K562 (cell line): ENCODE results near the gene C10orf105. TPM values are rescaled to one million over a fixed set of nuclear protein-coding genes. Genes with fewer than 3 reads are reported as not detected.
A peak's percentile ranks its signal among the peaks of the same experiment; 100 is the strongest.

Source experiments
- CBX1 ChIP-seq: sonication (generic); IDR thresholded peaks from 2 replicates; pipeline ENCODE4 v1.6.1; 2016; ENCODE audit warnings: antibody characterized with exemption, low read depth, mild to moderate bottlenecking
- CEBPB ChIP-seq: fragments of 450-650 bp; IDR thresholded peaks from 2 replicates; pipeline ENCODE4 v1.6.1; 2016; ENCODE audit warnings: missing genetic modification characterization, missing compliant biosample characterization
- HMGN3 ChIP-seq: IDR thresholded peaks from 2 replicates; pipeline ENCODE4 v1.6.1; 2011; ENCODE audit warnings: borderline replicate concordance, low read depth, mild to moderate bottlenecking, mixed read lengths, low read length; ENCODE audit not compliant: insufficient read length; ENCODE audit errors: extremely low read depth
- KLF1 ChIP-seq: fragments of 450-650 bp; IDR thresholded peaks from 2 replicates; pipeline ENCODE4 v1.6.1; 2016; ENCODE audit warnings: missing genetic modification characterization, missing compliant biosample characterization
- KLF6 ChIP-seq: fragments of 250-450 bp; sonication (Bioruptor Pico); IDR thresholded peaks from 2 replicates; pipeline ENCODE4 v1.4.0; 2020; ENCODE audit warnings: mild to moderate bottlenecking, moderate library complexity, borderline replicate concordance
- MBD2 ChIP-seq: sonication (generic); IDR thresholded peaks from 2 replicates; pipeline ENCODE4 v1.6.1; 2016; ENCODE audit warnings: low read depth, borderline replicate concordance
- POU5F1 ChIP-seq: fragments of 150-350 bp; IDR thresholded peaks from 2 replicates; pipeline ENCODE4 v1.6.1; 2014; ENCODE audit warnings: borderline replicate concordance, low read length, low read depth, mild to moderate bottlenecking; ENCODE audit not compliant: partially characterized antibody
- RBM25 ChIP-seq: fragments of 200-400 bp; formaldehyde crosslinking; IDR thresholded peaks from 2 replicates; pipeline ENCODE4 v1.6.1; 2018; ENCODE audit warnings: low read length, low read depth, moderate library complexity; ENCODE audit not compliant: severe bottlenecking
- RCOR1 ChIP-seq, 2 experiments: IDR thresholded peaks; 2 replicates each; pipeline ENCODE4 v1.6.1; 2012; ENCODE audit warnings: low read depth in 2 of 2, low read length in 2 of 2, borderline replicate concordance in 1 of 2, improper control_type of control experiment in 1 of 2
- ZNF24 ChIP-seq: fragments of 450-650 bp; IDR thresholded peaks from 2 replicates; pipeline ENCODE4 v1.6.1; 2016
- ZNF253 ChIP-seq: fragments of 250-450 bp; sonication (Bioruptor Pico); conservative IDR thresholded peaks from 2 replicates; pipeline ENCODE4 v1.6.1; 2021; ENCODE audit warnings: mild to moderate bottlenecking
- ZNF274 ChIP-seq: IDR thresholded peaks from 2 replicates; pipeline ENCODE4 v1.6.1; 2011; ENCODE audit warnings: low read depth, mild to moderate bottlenecking, low read length, moderate library complexity, borderline replicate concordance
- polyA plus RNA-seq, 8 experiments: library from polyadenylated mRNA; depleted of rRNA in 4 of 8; stranded (reverse) in 5 of 8; unstranded in 3 of 8; fragments of >200 nt; fragmentation: Nextera tagmentation in 2 of 8; fragmentation: Illumina TruSeq in 1 of 8; extraction: Ambion mirVana in 2 of 8; extraction: Trizol in 1 of 8; gene quantifications; 2 replicates each; pipeline versions ENCODE4 v1.2.1 to v1.2.3, GENCODE V29; 2011 to 2014; ENCODE audit warnings: inconsistent platforms in 1 of 8, missing spikeins in 1 of 8
- total RNA-seq, 7 experiments: library from RNA; depleted of rRNA in 6 of 7; stranded (reverse); fragments of >200 nt in 6 of 7; fragmentation: Illumina TruSeq in 2 of 7; extraction: Trizol in 2 of 7; gene quantifications; 2 replicates each; pipeline versions ENCODE4 v1.2.1 to v1.2.3, GENCODE V29; 2011 to 2021; ENCODE audit warnings: low replicate concordance in 1 of 7
- TF ChIP-seq, protein P1 (sequence below), 2 experiments: fragments of 450-650 bp in 1 of 2; sonication (generic) in 1 of 2; formaldehyde crosslinking in 1 of 2; IDR thresholded peaks; 2 replicates each; pipeline versions ENCODE4 v1.7.1 to v1.9.0; 2016 to 2022; ENCODE audit warnings: inconsistent platforms in 1 of 2, mild to moderate bottlenecking in 1 of 2, missing genetic modification reagents in 1 of 2
- TF ChIP-seq, protein P2 (sequence below): fragments of 450-650 bp; IDR thresholded peaks from 2 replicates; pipeline ENCODE4 v1.6.1; 2017; ENCODE audit warnings: antibody characterized with exemption
- TF ChIP-seq, protein P3 (sequence below): sonication (generic); formaldehyde crosslinking; IDR thresholded peaks from 2 replicates; pipeline ENCODE4 v1.4.0; 2020; ENCODE audit warnings: mild to moderate bottlenecking, missing genetic modification reagents

Gene C10orf105
- total and polyA plus RNA-seq, 9 of the 15 experiments (the other 6 are each of a cell fraction or from before 2014, with no cell fraction given) = 0.03 to 0.25 (median 0.04) TPM; not detected in 3

DNA sequence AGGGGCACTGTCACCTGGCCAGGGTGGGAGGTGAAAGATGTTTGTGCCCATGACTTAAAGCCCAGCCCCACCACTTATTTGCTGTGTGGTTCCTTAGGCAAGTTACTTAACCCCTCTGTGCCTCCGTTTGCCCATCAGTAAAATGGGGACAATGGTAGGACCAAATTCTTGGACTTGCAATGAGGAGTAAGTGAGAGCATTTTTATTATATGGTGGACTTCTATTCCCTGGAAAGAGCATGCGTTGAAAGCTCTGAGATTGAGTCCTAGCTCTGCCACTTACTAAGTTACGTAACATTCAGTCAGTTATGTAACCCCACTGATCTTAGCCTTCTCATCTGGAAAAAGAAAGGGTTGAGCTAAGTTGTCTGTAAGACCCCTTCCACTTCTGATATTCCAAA is 35.0 kb upstream of the C10orf105 start (continued):
- TF ChIP-seq, protein P1, sequence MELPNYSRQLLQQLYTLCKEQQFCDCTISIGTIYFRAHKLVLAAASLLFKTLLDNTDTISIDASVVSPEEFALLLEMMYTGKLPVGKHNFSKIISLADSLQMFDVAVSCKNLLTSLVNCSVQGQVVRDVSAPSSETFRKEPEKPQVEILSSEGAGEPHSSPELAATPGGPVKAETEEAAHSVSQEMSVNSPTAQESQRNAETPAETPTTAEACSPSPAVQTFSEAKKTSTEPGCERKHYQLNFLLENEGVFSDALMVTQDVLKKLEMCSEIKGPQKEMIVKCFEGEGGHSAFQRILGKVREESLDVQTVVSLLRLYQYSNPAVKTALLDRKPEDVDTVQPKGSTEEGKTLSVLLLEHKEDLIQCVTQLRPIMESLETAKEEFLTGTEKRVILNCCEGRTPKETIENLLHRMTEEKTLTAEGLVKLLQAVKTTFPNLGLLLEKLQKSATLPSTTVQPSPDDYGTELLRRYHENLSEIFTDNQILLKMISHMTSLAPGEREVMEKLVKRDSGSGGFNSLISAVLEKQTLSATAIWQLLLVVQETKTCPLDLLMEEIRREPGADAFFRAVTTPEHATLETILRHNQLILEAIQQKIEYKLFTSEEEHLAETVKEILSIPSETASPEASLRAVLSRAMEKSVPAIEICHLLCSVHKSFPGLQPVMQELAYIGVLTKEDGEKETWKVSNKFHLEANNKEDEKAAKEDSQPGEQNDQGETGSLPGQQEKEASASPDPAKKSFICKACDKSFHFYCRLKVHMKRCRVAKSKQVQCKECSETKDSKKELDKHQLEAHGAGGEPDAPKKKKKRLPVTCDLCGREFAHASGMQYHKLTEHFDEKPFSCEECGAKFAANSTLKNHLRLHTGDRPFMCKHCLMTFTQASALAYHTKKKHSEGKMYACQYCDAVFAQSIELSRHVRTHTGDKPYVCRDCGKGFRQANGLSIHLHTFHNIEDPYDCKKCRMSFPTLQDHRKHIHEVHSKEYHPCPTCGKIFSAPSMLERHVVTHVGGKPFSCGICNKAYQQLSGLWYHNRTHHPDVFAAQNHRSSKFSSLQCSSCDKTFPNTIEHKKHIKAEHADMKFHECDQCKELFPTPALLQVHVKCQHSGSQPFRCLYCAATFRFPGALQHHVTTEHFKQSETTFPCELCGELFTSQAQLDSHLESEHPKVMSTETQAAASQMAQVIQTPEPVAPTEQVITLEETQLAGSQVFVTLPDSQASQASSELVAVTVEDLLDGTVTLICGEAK (IDR thresholded peaks at IDR 0.05) = no peak
- TF ChIP-seq, protein P1 (CRISPR knock-in tag; IDR thresholded peaks at IDR 0.05) = no peak
- TF ChIP-seq HMGN3 (no peak), CEBPB (tag) (peak; percentile 93), ZNF274 (no peak), RBM25 (peak; percentile 97), KLF1 (tag) (no peak), RCOR1 (IDR thresholded peaks at IDR 0.05; ENCODE audit: borderline replicate concordance in 1 of 2, low read depth in 2 of 2, low read length in 2 of 2) (peak in 1 of 2 experiments; percentile 51; a peak in 1 of 4 replicates), CBX1 (peak; percentile 80; the same call in 1 of the 2 replicates), KLF6 (no peak), MBD2 (no peak), ZNF24 (no peak), ZNF253 (CRISPR knock-in tag) (no peak), POU5F1 (no peak)
- TF ChIP-seq, protein P2, sequence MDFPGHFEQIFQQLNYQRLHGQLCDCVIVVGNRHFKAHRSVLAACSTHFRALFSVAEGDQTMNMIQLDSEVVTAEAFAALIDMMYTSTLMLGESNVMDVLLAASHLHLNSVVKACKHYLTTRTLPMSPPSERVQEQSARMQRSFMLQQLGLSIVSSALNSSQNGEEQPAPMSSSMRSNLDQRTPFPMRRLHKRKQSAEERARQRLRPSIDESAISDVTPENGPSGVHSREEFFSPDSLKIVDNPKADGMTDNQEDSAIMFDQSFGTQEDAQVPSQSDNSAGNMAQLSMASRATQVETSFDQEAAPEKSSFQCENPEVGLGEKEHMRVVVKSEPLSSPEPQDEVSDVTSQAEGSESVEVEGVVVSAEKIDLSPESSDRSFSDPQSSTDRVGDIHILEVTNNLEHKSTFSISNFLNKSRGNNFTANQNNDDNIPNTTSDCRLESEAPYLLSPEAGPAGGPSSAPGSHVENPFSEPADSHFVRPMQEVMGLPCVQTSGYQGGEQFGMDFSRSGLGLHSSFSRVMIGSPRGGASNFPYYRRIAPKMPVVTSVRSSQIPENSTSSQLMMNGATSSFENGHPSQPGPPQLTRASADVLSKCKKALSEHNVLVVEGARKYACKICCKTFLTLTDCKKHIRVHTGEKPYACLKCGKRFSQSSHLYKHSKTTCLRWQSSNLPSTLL = no peak
- TF ChIP-seq, protein P3, sequence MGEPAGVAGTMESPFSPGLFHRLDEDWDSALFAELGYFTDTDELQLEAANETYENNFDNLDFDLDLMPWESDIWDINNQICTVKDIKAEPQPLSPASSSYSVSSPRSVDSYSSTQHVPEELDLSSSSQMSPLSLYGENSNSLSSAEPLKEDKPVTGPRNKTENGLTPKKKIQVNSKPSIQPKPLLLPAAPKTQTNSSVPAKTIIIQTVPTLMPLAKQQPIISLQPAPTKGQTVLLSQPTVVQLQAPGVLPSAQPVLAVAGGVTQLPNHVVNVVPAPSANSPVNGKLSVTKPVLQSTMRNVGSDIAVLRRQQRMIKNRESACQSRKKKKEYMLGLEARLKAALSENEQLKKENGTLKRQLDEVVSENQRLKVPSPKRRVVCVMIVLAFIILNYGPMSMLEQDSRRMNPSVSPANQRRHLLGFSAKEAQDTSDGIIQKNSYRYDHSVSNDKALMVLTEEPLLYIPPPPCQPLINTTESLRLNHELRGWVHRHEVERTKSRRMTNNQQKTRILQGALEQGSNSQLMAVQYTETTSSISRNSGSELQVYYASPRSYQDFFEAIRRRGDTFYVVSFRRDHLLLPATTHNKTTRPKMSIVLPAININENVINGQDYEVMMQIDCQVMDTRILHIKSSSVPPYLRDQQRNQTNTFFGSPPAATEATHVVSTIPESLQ (CRISPR knock-in tag) = no peak
